GM15510 (cell line): Measurements from ENCODE around the gene GNAT1.

Experiments used
- POLR2A ChIP-seq: IDR thresholded peaks from 3 replicates; pipeline ENCODE4 v1.6.1; 2011; ENCODE audit warnings: borderline replicate concordance; ENCODE audit not compliant: insufficient read length; ENCODE audit errors: extremely low read depth

Gene GNAT1

GRCh38 chr3:50156549-50157493, 34.6 kb upstream of the GNAT1 start:
- TF ChIP-seq POLR2A = no peak

GRCh38 chr3:50157827-50158529, 33.4 kb upstream of the GNAT1 start:
- TF ChIP-seq POLR2A = no peak

GRCh38 chr3:50158530-50159146, 32.8 kb upstream of the GNAT1 start:
- no peak for TF ChIP-seq POLR2A

GRCh38 chr3:50160561-50160983, 30.8 kb upstream of the GNAT1 start:
- TF ChIP-seq POLR2A = no peak

GRCh38 chr3:50161320-50161719, 30.1 kb upstream of the GNAT1 start:
- no peak for TF ChIP-seq POLR2A

- TF ChIP-seq POLR2A = no peak
Observed at GRCh38 chr3:50162034-50162883, 29.2 kb upstream of the GNAT1 start.

- TF ChIP-seq POLR2A = no peak
Observed at GRCh38 chr3:50163572-50164455, 27.6 kb upstream of the GNAT1 start.

- no peak for TF ChIP-seq POLR2A
Observed at GRCh38 chr3:50164481-50164880, 26.9 kb upstream of the GNAT1 start.

GRCh38 chr3:50164984-50165909, 26.2 kb upstream of the GNAT1 start:
- TF ChIP-seq POLR2A = no peak

- no peak for TF ChIP-seq POLR2A
Observed at GRCh38 chr3:50165910-50166538, 25.4 kb upstream of the GNAT1 start.

GRCh38 chr3:50166620-50167019, 24.8 kb upstream of the GNAT1 start:
- no peak for TF ChIP-seq POLR2A
